NCI-H524 (cell line): Measurements from ENCODE around the gene ZNF888.
"Not testable (repeated sequence)": the region's sequence is repeated elsewhere in the genome, so short reads cannot be mapped to it uniquely, and the experiment has no call there.

Source experiments
- DNase-seq, 2 experiments: peaks; one replicate each; lab custom pipeline; 2025; lab: John Stamatoyannopoulos, UW

Gene ZNF888

DNA sequence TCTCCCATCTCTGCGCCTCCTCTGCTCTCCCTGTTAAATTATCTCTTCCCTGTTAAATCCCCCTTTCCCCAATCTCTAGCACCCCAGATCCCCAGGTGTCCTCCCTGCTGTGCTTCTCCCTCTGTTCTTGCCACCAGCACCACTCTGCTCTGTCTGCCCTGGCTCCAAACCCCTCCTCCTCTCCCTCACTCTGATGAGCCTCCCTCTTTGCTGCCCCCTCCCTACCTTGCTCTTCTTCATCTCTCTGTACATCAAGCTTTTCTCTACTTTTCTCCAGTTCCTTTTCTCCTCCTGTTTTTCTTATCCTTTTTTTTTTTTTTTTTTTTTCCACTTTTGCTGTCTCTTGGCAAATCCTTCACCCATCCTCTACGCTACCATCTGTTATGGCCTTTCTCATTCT lies 18.3 kb upstream of the ZNF888 start:
- not testable (repeated sequence) for DNase-seq

DNA sequence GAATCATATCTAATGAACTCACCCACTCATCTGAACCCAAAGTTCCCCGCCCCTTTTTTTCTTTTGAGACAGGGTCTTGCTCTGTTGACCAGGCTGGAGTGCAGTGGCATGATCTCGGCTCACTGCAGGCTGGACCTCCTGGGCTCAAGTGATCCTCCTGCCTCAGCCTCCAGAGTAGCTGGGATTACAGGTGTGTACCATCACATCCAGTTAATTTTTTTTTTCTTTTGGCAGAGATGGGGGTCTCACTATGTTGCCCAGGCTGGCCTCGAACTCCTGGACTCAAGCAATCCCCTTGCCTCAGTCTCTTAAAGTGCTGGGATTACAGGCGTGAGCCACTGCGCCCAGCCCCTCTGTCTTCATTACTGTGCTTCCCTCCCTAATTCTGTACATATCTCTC lies 17.7 kb upstream of the ZNF888 start:
- DNase-seq: not testable (repeated sequence)

DNA sequence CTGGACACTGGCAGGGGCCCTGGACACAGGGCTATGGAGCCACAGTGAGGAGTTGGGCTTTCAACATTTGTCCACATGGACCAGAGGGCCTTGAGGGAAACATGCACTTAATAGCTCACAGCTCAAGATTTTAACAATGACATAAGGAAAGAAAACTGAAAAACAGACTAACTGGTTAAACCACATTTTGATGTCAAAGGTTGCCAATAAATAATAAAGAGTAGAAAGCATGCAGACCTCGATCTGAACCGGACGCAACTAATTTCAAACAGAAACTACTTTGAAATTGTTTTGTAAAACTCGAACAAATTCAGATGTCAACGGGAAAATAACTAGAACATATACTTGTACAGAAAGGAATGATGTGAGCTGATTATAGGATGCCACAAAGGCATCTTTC lies 15.5 kb upstream of the ZNF888 start:
- DNase-seq: no peak

GRCh38 chr19:52936954-52937325 lies 13.7 kb upstream of the ZNF888 start:
- DNase-seq: no peak

DNA sequence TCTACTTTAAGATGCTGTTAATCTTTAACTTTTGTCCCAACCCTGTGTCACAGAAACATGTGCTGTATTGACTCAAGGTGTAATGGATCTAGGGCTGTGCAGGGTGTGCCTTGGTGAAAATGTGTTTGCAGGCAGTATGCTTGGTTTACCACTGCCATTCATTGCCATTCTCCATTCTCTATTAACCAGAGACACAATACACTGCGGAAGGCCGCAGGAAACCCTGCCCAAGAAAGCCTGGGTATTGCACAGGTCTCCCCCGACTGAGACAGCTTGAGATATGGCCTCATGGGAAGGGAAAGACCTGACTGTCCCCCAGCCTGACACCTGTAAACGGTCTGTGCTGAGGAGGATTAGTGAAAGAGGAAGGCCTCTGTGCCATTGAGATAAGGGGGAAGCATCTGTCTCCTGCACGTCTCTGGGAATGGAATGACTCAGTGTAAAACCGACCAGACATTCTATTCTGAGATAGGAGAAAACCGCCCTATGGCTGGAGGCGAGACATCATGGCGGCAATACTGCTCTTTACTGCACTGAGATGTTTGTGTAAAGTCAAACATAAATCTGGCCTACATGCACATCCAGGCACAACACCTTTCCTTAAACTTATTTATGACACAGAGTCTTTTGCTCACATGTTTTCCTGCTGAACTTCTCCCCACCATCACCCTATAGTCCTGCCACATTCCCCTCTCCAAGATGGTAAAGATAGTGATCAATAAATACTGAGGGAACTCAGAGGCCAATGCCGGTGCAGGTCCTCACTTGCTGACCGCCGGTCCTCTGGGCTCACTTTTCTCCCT lies 13.1 kb upstream of the ZNF888 start:
- no peak for DNase-seq

DNA sequence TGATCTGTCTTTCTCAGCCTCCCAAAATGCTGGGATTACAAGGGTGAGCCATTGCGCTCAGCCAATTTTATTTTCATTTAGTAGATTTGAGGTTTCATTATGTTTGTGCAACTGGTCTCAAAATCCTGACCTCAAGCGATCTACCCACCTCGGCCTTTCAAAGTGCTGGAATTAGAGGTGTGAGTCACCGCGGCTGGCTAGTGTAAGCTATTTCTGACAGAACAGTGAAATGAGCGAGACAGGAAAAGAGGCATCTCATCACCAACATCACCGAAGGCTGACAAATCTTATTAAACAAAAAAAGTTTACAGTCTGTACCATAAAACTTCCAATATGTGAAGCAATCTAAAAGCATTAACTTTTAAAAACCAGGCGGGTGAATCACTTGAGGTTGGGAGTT lies 12.2 kb upstream of the ZNF888 start:
- DNase-seq: no peak

DNA sequence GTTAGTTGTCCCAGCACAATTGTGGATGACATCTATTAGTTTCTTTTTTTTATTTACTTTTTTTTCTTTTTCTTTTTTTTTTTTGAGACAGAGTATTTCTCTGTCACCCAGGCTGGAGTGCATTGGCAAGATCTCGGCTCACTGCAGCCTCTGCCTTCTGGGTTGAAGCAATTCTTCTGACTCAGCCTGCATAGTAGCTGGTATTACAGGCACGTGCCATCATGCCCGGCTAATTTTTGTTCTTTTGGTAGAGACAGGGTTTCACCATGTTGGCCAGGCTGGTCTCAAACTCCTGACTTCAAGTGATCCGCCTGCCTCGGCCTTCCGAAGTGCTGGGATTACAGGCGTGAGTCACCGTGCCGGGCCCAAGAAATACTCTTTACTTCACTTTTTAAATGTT lies 1.4 kb upstream of the ZNF888 start:
- not testable (repeated sequence) for DNase-seq

DNA sequence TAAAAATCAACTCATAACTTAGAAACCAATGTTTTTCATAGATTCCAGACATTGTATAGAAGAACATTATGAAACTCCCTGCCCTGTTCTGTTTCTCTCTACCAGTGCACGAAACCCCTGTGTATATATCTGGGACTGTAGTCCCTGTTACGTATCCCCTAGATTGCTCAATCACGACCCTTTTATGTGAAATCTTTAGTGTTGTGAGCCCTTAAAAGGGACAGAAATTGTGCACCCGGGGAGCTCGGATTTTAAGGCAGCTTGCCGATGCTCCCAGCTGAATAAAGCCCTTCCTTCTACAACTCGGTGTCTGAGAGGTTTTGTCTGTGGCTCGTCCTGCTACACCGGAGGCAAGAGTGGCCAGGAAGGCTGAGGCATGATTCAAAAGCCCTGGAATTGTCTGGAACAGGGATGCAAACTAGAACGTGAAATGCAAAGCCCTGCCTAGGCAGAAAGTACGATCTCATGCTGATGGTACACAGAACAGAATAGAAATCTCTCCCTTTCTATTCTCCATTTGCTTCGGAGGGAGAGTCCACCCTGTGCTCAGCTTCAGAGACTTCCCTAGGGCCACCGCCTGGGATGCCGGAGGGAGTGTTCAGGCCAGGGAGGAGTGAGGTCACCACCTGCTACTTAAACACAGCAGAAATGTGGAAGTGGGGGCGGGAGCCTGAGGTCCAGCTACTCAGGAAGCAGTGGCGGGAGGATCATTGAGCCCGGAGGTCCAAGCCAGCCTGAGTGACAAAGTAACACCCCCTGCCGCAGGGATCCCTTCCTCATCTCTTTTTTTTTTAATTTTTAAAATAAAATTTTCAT lies 758 bp upstream of the ZNF888 start:
- DNase-seq: no peak

DNA sequence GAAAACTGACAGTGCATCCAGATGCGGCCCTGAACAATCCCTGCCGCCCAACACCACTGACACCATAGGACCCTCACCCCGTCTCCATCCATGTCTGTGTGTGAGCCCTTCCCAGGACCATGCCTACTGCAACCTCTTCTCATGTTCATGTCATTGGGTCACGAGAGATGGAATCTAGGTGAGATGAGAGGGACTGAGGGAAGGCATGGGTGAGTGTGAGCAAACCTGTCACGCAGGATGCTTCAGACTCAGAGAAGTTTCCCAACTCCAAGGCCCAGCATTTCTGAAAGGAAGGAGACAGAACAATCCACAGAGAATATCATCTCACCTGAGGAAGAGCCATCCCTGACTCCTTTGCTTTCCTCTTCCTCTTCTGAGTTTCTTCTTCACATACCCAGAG lies 5.7 kb downstream of the ZNF888 start:
- DNase-seq: no peak

GRCh38 chr19:52910648-52911047 lies 12.6 kb downstream of the ZNF888 start:
- no peak for DNase-seq

DNA sequence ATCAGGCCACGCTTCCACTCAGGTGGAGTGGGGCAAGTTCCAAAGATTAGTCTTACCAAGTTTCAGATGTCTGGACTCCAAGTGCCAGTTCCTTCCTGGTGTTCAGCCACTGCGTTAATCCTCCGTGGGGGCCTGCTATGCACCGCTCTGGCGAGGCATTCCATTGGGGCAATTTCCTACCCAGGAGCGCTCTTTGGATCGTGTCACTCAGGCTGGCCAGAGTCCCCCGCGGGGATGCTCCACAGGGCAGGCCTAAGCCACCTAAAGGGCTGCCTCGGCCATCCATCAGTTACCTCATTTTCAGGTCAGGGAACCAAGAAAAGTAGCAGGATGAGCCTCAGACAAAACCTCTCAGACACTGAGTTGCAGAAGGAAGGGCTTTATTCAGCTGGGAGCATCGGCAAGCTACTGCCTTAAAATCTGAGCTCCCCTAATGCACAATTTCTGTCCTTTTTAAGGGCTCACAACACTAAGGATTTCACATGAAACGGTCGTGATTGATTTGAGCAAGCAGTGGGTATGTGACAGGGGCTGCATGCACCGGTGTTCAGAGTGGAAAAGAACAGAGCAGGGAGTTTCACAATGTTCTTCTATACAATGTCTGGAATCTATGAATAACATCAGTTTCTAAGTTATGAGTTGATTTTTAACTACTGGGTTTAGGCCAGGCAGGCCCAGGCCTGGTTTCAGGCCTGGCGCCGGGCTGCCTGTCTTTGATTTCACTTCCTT lies 19.0 kb downstream of the ZNF888 start:
- DNase-seq: not testable (repeated sequence)

GRCh38 chr19:52901842-52902241 lies 21.4 kb downstream of the ZNF888 start:
- no peak for DNase-seq

DNA sequence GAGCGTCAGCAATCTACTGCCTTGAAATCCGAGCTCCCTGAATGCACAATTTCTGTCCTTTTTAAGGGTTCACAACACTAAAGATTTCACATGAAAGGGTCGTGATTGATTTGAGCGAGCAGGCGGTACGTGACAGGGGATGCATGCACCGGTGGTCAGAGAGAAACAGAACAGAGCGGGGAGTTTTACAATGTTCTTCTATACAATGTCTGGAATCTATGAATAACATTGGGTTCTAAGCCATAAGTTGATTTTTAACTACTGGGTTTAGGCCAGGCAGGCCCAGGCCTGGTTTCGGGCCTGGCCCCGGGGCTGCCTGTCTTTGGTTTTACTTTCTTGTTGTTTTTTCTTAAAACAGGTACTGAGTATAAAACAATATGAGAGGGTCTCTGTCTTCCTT lies 24.6 kb downstream of the ZNF888 start:
- not testable (repeated sequence) for DNase-seq

- no peak for DNase-seq
Measured at GRCh38 chr19:52898101-52898500, 25.1 kb downstream of the ZNF888 start.

DNA sequence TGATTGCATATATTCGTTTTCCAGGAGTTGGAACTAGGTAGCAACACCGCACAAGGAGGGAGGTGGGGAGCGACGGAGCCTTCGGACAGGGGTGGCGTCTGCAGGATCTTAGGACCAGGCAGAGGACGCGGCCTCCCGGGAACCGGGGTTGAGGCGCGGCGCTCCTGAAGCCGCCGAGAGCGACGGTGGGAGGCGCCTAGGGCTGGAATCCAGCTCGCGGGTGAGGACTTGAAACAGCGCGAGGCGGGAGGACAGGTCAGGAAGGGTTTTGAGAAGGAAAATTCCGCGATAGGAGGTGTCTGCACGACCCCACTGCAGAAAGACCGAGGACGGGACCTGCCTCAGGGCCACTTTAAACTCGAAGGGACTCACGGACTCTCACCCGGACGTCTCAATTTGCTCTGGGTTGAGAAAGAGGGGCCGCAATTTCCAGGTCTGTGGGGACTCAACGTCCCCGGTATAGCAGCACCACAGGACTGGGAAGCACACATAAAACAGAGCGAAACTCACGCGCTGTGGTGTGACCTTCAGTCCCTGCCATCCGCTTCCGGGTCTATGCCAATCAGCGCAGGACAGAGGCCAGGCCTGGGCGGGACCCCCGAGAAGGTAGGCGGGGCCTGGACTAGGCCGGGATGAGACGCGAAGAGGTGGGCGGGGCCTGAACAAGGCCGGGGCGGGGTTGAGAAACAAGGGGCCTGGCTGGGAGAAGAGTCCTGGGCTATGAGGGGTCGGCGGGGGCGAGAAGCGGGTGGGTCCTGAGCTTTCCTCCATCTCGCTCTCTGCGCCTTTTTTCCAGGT lies 25.9 kb downstream of the ZNF888 start, which contains the start of gene ZNF320:
Gene ZNF320, minus strand, starts transcription at position 498 of the 798 bp plus-strand sequence. CDS start 7,380 bp downstream, outside the sequence.
- DNase-seq: peak; percentile 27 to 48

DNA sequence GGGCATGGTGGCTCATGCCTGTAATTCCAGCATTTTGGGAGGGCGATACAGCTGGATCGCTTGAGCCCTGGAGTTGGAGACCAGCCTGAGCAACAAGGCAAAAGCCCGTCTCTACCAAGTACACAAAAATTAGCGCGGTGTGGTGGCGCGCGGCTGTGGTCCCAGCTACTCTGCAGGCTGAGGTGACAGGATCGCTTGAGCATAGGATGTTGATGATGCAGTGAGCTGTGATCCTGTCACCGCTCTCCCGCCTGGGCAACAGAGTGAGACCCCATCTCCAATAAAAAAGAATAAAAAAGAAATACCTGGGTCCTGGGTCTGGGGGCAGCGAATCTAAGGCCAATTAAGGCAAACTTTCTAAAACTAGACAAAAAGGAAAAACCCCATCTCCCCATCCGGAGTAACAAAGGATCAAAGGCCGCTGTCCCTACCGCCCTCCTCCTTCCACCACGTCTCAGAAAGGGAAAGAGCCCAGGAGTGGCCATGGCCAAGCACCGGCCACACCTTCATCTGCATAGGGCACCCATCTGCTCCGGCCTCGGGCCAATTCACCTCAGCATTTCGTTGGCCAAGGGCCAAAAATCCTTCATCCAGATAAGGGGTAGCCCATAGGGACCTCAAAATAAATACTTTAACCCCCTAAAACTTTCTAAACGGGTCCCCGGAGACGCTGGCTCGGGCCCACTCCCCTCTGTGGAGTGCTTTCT lies 26.6 kb downstream of the ZNF888 start:
- DNase-seq: no peak

GRCh38 chr19:52891336-52891735 lies 31.9 kb downstream of the ZNF888 start:
- DNase-seq: no peak

- no peak for DNase-seq
Measured at GRCh38 chr19:52889931-52890330, 33.3 kb downstream of the ZNF888 start.

DNA sequence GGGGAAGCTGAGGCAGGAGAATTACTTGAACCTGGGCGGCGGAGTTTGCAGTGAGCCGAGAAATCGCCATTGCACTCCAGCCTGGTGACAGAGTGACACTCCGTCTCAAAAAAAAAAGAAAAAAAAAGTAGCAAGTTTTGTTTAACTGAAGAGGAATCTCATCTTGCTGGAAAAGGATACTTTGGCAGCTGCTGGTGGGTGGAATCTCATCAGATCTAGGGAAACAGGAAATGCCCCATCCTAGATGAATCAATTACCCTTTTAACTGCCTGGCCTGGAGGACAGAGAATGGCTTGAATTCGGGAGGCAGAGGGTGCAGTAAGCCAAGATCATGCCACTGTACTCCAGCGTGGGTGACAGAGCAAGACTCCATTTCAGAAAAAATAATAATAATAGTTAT lies 34.2 kb downstream of the ZNF888 start:
- DNase-seq: no peak

GRCh38 chr19:52880895-52881389 lies 42.3 kb downstream of the ZNF888 start:
- DNase-seq: no peak

DNA sequence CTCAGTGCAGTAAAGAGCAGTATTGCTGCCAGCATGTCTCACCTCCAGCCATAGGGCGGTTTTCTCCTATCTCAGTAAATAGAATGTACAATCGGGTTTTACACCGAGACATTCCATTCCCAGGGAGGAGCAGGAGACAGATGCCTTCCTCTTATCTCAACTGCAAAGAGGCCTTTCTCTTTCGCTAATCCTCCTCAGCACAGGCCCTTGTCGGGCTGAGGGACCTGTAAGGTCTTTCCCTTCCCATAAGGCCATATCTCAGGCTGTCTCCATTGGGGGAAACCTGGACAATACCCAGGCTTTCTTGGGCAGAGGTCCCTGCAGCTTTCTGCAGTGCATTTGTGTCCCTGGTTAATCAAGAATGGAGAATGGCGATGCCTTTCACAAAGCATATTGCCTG lies 50.2 kb downstream of the ZNF888 start:
- not testable (repeated sequence) for DNase-seq
